Kidney (tissue), 14 donors: ENCODE measurements around the gene PRRC2B. TPM values are rescaled to one million over a fixed set of nuclear protein-coding genes. Genes with fewer than 3 reads are reported as not detected.
"Not testable (repeated sequence)": the region's sequence is repeated elsewhere in the genome, so short reads cannot be mapped to it uniquely, and the experiment has no call there.

ENCODE experiments used
- DNase-seq, 5 donors: peaks; one replicate each; pipeline ENCODE4 v3.0.0-alpha.2; 2013 to 2020
- FAIRE-seq: peaks from 2 replicates; lab custom pipeline; 2012; peaks lifted over from hg19 to GRCh38; lab: Jason Lieb, UNC
- H3K27ac ChIP-seq, 2 donors: one replicate each; pipeline ENCODE4 v1.7.0; 2013; ENCODE audit warnings: low read depth in 2 of 2, low read length in 2 of 2, inconsistent platforms in 1 of 2
- H3K27me3 ChIP-seq: one replicate; pipeline ENCODE4 v1.7.1; 2013; ENCODE audit warnings: low read length, inconsistent platforms; ENCODE audit not compliant: control insufficient read depth, insufficient read depth
- H3K36me3 ChIP-seq, 3 donors: one replicate each; pipeline versions ENCODE4 v1.7.0 to v1.7.1; 2013; ENCODE audit warnings: low read length in 3 of 3, control low read depth in 1 of 3, inconsistent platforms in 1 of 3; ENCODE audit not compliant: insufficient read depth in 3 of 3, control insufficient read depth in 2 of 3
- H3K4me1 ChIP-seq, 3 donors: one replicate each; pipeline versions ENCODE4 v1.7.0 to v1.7.1; 2013; ENCODE audit warnings: low read length in 3 of 3, inconsistent platforms in 1 of 3, low read depth in 1 of 3; ENCODE audit not compliant: control insufficient read depth in 2 of 3, insufficient read depth in 2 of 3
- H3K4me3 ChIP-seq, 3 donors: one replicate each; pipeline versions ENCODE4 v1.7.0 to v1.8.1; 2013; ENCODE audit warnings: low read length in 3 of 3, control low read depth in 1 of 3, inconsistent platforms in 1 of 3
- H3K9ac ChIP-seq, 3 donors: one replicate each; pipeline versions ENCODE4 v1.7.0 to v1.7.1; 2013; ENCODE audit warnings: low read length in 3 of 3, control low read depth in 1 of 3, inconsistent platforms in 1 of 3
- H3K9me3 ChIP-seq, 3 donors: one replicate each; pipeline versions ENCODE4 v1.7.0 to v1.7.1; 2013; ENCODE audit warnings: low read length in 3 of 3, control low read depth in 1 of 3, inconsistent platforms in 1 of 3; ENCODE audit not compliant: control insufficient read depth in 2 of 3, insufficient read depth in 1 of 3
- CTCF ChIP-seq: IDR thresholded peaks from 3 replicates; pipeline ENCODE4 v1.5.1; 2012; ENCODE audit warnings: mild to moderate bottlenecking, moderate library complexity, borderline replicate concordance; ENCODE audit not compliant: insufficient read depth; ENCODE audit errors: extremely low read depth
- intact Hi-C: fragments of 100-400 bp; cut with DNase I; formaldehyde crosslinking; loops from one replicate; pipeline ENCODE4 v1.11.1; 2022
- polyA plus RNA-seq: library from polyadenylated mRNA; stranded (reverse); fragments of 350-450 nt; fragmentation: Illumina TruSeq; extraction: RNeasy Lipid Tissue Mini Kit (QIAGEN cat#74804); gene quantifications from one replicate; pipeline ENCODE4 v1.2.3, GENCODE V29; 2014; ENCODE audit warnings: low read depth, low replicate concordance; ENCODE audit not compliant: insufficient read depth
- total RNA-seq: library from RNA; stranded (reverse); fragmentation: NEBNext Ultra II Directional; extraction: Animal tissue kit (Norgen Biotek cat#: 25700); gene quantifications from one replicate; pipeline ENCODE4 v1.2.1, GENCODE V29; 2021
- donor health status: control.
- donor health status: control.
- donor health status: control.
- donor health status: control.
- donor health status: control.
- donor health status: DM: yes; HTN: yes; CAD: no.
- donor health status: Normal renal cell carcinoma (clear cell type).

PRRC2B gene
- total and polyA plus RNA-seq, 2 donors from 2014 or later = 37.4 to 227 TPM

DNA sequence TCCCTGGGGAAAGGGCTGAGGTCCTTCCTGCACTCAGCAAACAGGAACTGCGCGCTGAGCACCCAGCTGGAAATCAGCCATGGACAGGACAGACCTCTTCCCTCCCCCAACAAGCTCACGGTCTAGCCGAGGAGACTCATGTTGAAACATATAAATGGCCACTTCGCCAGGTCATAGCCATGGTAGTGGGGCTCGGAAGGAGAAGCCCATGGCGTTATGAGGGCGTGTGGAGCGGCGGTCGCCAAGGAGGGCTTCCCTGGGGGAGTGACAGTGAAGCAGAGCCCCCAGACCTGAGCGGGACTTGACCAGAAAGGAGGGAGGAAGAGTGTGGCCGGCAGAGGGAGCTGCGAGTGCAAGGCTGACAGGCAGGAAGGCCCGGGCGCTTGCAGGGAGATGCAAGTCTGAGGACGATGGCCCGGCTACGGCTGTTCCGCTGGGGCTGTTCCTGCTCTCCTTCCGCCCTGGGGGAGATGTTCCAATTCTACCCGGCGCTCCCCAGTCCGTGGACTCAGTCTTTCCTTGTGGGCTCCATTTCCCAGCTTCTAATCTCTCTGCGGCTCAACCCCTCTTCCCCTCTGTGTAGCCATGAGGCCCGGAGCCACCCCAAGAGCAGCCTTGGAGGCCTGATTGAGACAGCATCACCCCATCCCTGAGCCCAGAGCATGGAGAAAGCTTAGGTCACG lies 43.9 kb upstream of the PRRC2B start:
- no peaks in the 10 kb centered on the region for H3K27me3 ChIP-seq
- peak; percentile 75 for TF ChIP-seq CTCF
- FAIRE-seq = no peak
- peaks cover 0 to 8% (median 0%) of the 10 kb centered on the region in 3 donors for H3K4me1 ChIP-seq
- H3K4me3 ChIP-seq = peak overlapping the region; percentile 46 to 63 (median 47)
- DNase-seq = peak; percentile 88 to 95 (median 90)
- peak overlapping the region in 1 of 3 donors; percentile 61 for H3K9ac ChIP-seq
- no peaks in the 10 kb centered on the region for H3K36me3 ChIP-seq
- intact Hi-C loops = no loop called here
- no peaks in the 10 kb centered on the region for H3K9me3 ChIP-seq
- no peak overlapping the region for H3K27ac ChIP-seq

GRCh38 chr9:131356479-131356878 lies 37.4 kb upstream of the PRRC2B start:
- H3K27me3 ChIP-seq, H3K27ac ChIP-seq, H3K36me3 ChIP-seq, H3K9ac ChIP-seq, FAIRE-seq, H3K4me3 ChIP-seq, H3K9me3 ChIP-seq, intact Hi-C loops, DNase-seq, H3K4me1 ChIP-seq: not testable (repeated sequence)

GRCh38 chr9:131358556-131358955 lies 35.3 kb upstream of the PRRC2B start:
- no peaks in the 10 kb centered on the region for H3K36me3 ChIP-seq
- intact Hi-C loops = no loop called here

More at GRCh38 chr9:131358556-131358955, 35.3 kb upstream of the PRRC2B start:
- FAIRE-seq = no peak
- Histone ChIP-seq H3K4me3 (no peak overlapping the region), H3K4me1 (peaks cover 0 to 4% (median 0%) of the 10 kb centered on the region in 3 donors), H3K9ac (no peak overlapping the region), H3K9me3 (no peaks in the 10 kb centered on the region), H3K27ac (no peak overlapping the region), H3K27me3 (no peaks in the 10 kb centered on the region)
- DNase-seq = peak in 1 of 5 donors; percentile 40
- no peak for TF ChIP-seq CTCF
